HG02798 (cell line): Measurements from ENCODE around the gene EFNB1.

Experiments
- ATAC-seq: cut with Tn5 transposase; IDR thresholded peaks from one replicate; pipeline ENCODE4 v1.9.1; 2021; ENCODE audit warnings: mild to moderate bottlenecking; ENCODE audit not compliant: unreplicated experiment, poor library complexity

Gene EFNB1

GRCh38 chrX:68842781-68843581 is 14.2 kb downstream of the EFNB1 start:
- ATAC-seq: no peak

GRCh38 chrX:68843992-68844391 is 15.2 kb downstream of the EFNB1 start:
- no peak for ATAC-seq

- no peak for ATAC-seq
Observed at GRCh38 chrX:68844581-68844980, 15.8 kb downstream of the EFNB1 start.

GRCh38 chrX:68846536-68846935 is 17.7 kb downstream of the EFNB1 start:
- no peak for ATAC-seq

GRCh38 chrX:68847172-68847571 is 18.4 kb downstream of the EFNB1 start:
- no peak for ATAC-seq

GRCh38 chrX:68848189-68848940 is 19.5 kb downstream of the EFNB1 start:
- ATAC-seq: no peak

GRCh38 chrX:68851082-68851481 is 22.3 kb downstream of the EFNB1 start:
- no peak for ATAC-seq

- no peak for ATAC-seq
Observed at GRCh38 chrX:68852046-68852445, 23.2 kb downstream of the EFNB1 start.

- ATAC-seq: no peak
Observed at GRCh38 chrX:68853665-68854251, 24.9 kb downstream of the EFNB1 start.

- no peak for ATAC-seq
Observed at GRCh38 chrX:68865300-68865699, 36.5 kb downstream of the EFNB1 start.

- ATAC-seq: no peak
Observed at GRCh38 chrX:68865926-68866325, 37.1 kb downstream of the EFNB1 start.

GRCh38 chrX:68867458-68868112 is 38.8 kb downstream of the EFNB1 start:
- no peak for ATAC-seq

GRCh38 chrX:68868316-68868715 is 39.5 kb downstream of the EFNB1 start:
- ATAC-seq: no peak

- no peak for ATAC-seq
Observed at GRCh38 chrX:68868902-68869800, 40.3 kb downstream of the EFNB1 start.

- ATAC-seq: no peak
Observed at GRCh38 chrX:68870357-68870756, 41.5 kb downstream of the EFNB1 start.

- no peak for ATAC-seq
Observed at GRCh38 chrX:68872171-68872570, 43.4 kb downstream of the EFNB1 start.

GRCh38 chrX:68874076-68874475 is 45.3 kb downstream of the EFNB1 start:
- ATAC-seq: no peak

- no peak for ATAC-seq
Observed at GRCh38 chrX:68876731-68877130, 47.9 kb downstream of the EFNB1 start.

- no peak for ATAC-seq
Observed at GRCh38 chrX:68877606-68878005, 48.8 kb downstream of the EFNB1 start.
